ENCODE data around the gene SNU13.

GRCh38 chr22:41683616-41684015 is 5.1 kb downstream of the SNU13 start:
- TF ChIP-seq GATA3 (IDR thresholded peaks at IDR 0.05; ENCODE audit: low read depth, low read length) (no peak), GATA2 (IDR thresholded peaks at IDR 0.05; ENCODE audit: low read depth, low read length) (no peak)
